SK-MEL-5 (cell line): ENCODE data around the gene PGA3. TPM values are rescaled to one million over a fixed set of nuclear protein-coding genes. Genes with fewer than 3 reads are reported as not detected.
A peak's percentile ranks its signal among the peaks of the same experiment; 100 is the strongest.
"Not testable (repeated sequence)": the region's sequence is repeated elsewhere in the genome, so short reads cannot be mapped to it uniquely, and the experiment has no call there.

Experiments
- DNase-seq: peaks from one replicate; pipeline ENCODE4 v3.0.0-alpha.2; 2016; ENCODE audit warnings: low read depth, low spot score
- in situ Hi-C: cut with HindIII; loops from 2 replicates; pipeline ENCODE4 v1.10.0; 2016; ENCODE audit warnings: low sequenced_read_pairs, high pct_unique_total_duplicates, low pct_unique_long_range_greater_than_20kb
- polyA plus RNA-seq, 2 experiments: library from polyadenylated mRNA; depleted of rRNA; stranded (reverse); fragments of >200 nt; gene quantifications; 2 replicates each; pipeline ENCODE4 v1.2.3, GENCODE V29; 2015
- total RNA-seq: library from RNA; depleted of rRNA; stranded (reverse); fragments of >200 nt; shearing (Covaris generic); gene quantifications from 2 replicates; pipeline ENCODE4 v1.2.3, GENCODE V29; 2014; rRNA removed

PGA3 gene
- total RNA-seq = not detected in 2 replicates
- not detected in 2 replicates for polyA plus RNA-seq (2015; cell fraction: cytosol; rRNA removed)
- polyA plus RNA-seq (2015; cell fraction: nucleus; rRNA removed) = 0.12 TPM in 1 of 2 replicates, not detected in the other

DNA sequence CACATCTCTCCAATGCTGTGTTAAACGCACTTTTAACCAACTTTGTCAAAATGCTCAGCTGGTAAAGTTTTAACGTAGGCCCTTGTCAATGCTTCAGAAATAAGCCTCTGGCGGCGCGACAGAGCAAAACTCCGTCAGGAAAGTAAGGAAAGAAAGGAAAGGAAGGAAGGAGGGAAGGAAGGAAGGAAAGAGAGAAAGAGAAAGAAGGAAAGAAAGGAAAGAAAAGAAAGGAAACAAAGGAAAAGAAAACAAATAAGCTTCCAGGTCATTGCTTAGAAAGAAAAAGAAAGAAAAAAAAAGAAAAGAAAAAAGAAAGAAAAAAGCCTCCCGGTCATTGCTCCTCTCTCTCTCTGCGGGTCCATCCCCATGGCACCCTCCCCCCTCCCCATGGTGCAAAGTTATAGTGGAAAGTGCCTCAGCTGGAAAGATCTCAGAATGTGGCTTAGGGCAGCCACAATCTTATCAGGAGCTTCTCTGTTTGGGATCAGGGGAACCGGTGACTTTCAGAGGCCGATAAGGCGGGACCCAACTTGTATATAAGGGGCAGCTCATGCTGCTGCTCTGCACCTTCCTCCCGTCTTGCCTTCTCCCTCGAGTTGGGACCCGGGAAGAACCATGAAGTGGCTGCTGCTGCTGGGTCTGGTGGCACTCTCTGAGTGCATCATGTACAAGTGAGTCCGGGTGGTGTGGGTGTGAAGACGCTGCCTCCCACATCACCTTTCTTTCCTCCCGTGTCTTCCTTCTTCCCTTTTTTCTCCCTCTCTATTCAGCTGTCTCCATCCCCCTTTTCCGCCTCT lies at the start of gene PGA3:
TSS of gene PGA3 (plus strand) at position 566 of the 797 bp plus-strand sequence. CDS start at position 616, 50 bp downstream.
- DNase-seq, in situ Hi-C loops: not testable (repeated sequence)

- DNase-seq = no peak
- in situ Hi-C loops = no loop called here
Observed at GRCh38 chr11:61153593-61154095, 49.7 kb upstream of the PGA3 start.

GRCh38 chr11:61154528-61154927 lies 48.8 kb upstream of the PGA3 start:
- in situ Hi-C loops = no loop called here
- DNase-seq = no peak

DNA sequence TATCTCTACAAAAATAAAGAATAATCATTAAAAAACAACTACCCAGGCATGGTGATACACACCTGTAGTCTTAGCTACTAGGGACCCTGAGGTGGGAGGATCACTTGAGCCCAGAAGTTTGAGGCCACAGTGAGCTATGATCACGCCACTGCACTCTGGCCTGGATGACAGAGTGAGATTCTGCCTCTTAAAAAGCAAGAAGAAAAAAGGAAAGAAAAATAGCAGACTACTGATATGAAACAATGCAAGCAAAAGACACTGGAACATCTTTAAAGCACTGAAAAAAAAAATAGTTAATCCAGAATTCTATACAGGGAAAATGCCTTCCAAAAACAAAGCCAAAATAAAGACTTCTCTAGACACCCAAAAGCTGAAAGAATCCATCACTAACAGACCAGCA lies 48.0 kb upstream of the PGA3 start:
- DNase-seq = no peak
- in situ Hi-C loops = no loop called here

DNA sequence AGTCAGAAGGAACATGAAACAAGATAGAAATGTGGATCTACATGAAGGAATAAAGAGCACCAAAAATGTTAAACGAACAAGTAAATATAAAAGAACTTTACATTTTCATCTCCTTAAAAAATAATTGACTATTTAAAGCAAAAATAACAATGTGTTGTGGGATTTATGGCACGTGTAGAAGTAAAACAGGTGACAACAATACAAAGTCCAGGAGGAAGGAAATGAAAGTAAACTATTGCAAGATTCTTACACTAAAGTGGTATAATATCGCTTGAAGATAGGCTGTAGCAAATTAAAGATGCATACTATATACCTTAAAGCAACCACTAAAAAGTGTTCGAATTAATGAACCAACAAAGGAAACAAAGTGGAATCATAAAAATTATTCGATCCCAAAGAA lies 47.6 kb upstream of the PGA3 start:
- in situ Hi-C loops = no loop called here
- DNase-seq = no peak

- in situ Hi-C loops = no loop called here
- no peak for DNase-seq
Observed at GRCh38 chr11:61157743-61158142, 45.6 kb upstream of the PGA3 start.

GRCh38 chr11:61158691-61159381 lies 44.5 kb upstream of the PGA3 start:
- DNase-seq = no peak
- in situ Hi-C loops = no loop called here

GRCh38 chr11:61160487-61161189 lies 42.7 kb upstream of the PGA3 start:
- DNase-seq = no peak
- in situ Hi-C loops = no loop called here

GRCh38 chr11:61161190-61162091 lies 41.9 kb upstream of the PGA3 start, which contains the start of gene VPS37C:
Gene VPS37C, minus strand, starts transcription at chr11:61161426. Its CDS starts 22,597 bp downstream, at chr11:61138829.
- DNase-seq = peak; percentile 79
- in situ Hi-C loops = no loop called here

GRCh38 chr11:61162092-61162941 lies 41.0 kb upstream of the PGA3 start:
- peak; percentile 61 for DNase-seq
- in situ Hi-C loops = no loop called here

- in situ Hi-C loops = no loop called here
- no peak for DNase-seq
Observed at GRCh38 chr11:61163021-61163420, 40.3 kb upstream of the PGA3 start.

GRCh38 chr11:61163714-61164605 lies 39.4 kb upstream of the PGA3 start:
- in situ Hi-C loops = no loop called here
- no peak for DNase-seq

DNA sequence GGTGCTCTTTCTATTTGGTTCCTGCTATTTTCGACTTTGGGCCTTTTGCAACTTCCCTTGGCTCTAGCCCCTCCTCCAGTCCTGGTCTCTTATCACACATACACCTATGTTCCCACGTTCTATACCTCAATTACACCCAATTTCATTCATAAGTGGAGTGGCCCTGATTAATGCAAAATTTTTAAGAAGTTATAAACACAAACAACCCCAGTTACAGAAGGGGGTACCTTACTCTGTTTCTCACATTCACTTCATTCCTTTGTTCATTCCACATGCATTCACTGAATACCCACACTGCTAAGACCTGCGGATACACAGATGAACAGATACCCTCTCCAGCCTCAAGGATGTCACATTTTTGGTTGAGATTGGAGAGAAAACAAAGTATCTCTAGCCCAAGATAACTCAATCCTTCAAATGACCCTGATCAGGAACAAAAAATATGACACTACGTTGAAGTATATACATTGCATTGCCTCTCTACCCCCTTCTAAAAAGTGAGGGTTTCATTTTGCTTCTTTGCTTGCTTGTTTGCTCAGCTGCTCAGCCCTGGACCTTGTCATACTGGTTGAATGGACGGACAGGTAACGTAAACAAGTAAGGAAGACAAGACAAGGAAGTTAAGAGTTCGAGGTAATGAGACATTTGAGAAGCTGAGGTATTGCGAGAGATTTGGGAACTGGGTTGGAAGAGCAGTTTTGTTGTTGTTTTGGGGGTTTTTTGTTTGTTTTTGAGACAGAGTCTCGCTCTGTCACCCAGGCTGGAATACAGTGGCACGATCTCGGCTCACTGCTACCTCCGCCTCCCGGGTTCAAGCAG lies 38.5 kb upstream of the PGA3 start:
- in situ Hi-C loops = no loop called here
- no peak for DNase-seq

GRCh38 chr11:61165785-61166184 lies 37.5 kb upstream of the PGA3 start:
- in situ Hi-C loops, DNase-seq: not testable (repeated sequence)
